ENCODE results near the gene ITGB5.

DNA sequence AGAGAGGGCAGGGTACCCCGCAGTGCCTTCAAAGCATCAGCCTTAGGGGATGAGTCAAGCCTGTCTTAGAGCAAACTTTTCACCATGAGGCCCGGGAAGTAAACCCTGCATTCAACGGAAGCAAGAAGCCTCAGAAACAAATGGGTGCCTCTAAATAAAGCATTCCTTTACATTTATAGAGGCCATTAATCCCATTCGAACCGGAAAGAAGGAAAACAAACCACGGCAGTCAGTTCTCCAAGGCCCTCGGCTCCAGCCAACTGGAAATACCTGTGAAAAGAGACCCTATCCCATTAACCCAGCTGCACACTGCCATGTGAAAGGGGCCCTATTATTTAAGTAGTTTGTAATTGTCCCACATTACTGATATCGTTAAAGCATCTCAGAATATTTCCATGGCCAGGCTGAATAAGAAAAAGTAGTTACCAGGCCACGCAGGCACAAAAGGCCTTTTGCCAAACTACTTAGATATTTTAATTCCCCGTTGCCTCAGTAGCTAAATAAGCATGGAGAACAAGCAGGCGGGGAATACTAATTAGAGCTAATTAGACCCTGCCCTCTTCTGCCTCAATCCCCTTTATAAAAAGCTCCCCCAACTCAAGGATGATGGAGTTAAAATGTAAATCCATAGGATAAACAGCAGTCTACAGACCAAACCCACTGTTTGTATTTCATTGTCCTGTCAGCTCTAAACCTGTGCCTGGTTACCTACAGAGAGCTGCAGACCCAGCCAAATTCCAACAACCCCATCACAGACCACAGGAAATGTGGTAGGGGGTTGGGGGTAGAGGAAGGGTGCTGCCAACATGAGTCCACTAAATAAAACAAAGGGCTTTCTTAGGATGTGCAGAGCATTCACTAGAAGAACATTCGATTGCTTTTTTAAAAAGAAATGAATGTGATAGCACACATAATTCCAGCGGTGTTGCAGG is 4.1 kb downstream of the ITGB5 start:
- TF ChIP-seq, protein P1, sequence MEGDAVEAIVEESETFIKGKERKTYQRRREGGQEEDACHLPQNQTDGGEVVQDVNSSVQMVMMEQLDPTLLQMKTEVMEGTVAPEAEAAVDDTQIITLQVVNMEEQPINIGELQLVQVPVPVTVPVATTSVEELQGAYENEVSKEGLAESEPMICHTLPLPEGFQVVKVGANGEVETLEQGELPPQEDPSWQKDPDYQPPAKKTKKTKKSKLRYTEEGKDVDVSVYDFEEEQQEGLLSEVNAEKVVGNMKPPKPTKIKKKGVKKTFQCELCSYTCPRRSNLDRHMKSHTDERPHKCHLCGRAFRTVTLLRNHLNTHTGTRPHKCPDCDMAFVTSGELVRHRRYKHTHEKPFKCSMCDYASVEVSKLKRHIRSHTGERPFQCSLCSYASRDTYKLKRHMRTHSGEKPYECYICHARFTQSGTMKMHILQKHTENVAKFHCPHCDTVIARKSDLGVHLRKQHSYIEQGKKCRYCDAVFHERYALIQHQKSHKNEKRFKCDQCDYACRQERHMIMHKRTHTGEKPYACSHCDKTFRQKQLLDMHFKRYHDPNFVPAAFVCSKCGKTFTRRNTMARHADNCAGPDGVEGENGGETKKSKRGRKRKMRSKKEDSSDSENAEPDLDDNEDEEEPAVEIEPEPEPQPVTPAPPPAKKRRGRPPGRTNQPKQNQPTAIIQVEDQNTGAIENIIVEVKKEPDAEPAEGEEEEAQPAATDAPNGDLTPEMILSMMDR (conservative IDR thresholded peaks at IDR 0.05 in 1 of 2, IDR thresholded peaks at IDR 0.05 in 1 of 2; ENCODE audit: low read depth in 1 of 2, low read length in 2 of 2): no peak
- no peak for TF ChIP-seq EZH2 (IDR thresholded peaks at IDR 0.05; ENCODE audit: low read length, missing control alignments)

Measured in fibroblast of lung (primary cell).